SU-DHL-6 (cell line): Measurements from ENCODE around the gene CSF1.

Experiments used
- CTCF ChIP-seq: fragments of 200-600 bp; sonication (generic); IDR thresholded peaks from one replicate; pipeline ENCODE4 v1.5.1; 2017; ENCODE audit warnings: antibody characterized with exemption, mild to moderate bottlenecking, low read length, moderate library complexity; ENCODE audit not compliant: insufficient read depth, poor library complexity, severe bottlenecking
- EZH2phosphoT487 ChIP-seq: fragments of 200-600 bp; sonication (generic), shearing (Covaris generic); conservative IDR thresholded peaks from 2 replicates; pipeline ENCODE4 v1.6.1; 2018; ENCODE audit warnings: mild to moderate bottlenecking, antibody characterized with exemption, low read length, moderate library complexity, mixed read lengths

- TF ChIP-seq CTCF (no peak), EZH2phosphoT487 (no peak)
These were observed 36.2 kb upstream of the CSF1 start for GRCh38 chr1:109874445-109874844.
